ENCODE data around the gene PRKG1.

PRKG1 gene

DNA sequence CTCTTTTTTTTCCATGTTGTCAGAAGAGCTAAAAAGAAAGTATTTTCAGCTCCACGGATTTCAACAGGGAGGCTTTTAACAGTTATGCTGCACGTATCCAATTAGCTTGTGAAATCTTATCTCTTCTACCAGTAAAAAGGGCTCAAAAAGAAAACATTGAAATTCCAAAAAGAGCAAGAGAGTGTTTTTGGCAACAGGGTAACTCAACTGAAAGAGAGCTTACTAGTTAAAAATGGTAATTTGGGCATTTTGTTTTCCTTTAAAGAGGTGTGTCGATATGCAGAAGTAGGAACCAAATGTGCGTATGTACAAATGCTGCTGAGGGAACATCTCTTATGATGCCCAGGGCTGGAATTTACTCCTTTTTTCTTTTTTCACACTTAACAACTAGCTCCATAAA is 292.8 kb downstream of the PRKG1 start:
- no peak for TF ChIP-seq EZH2phosphoT487 (conservative IDR thresholded peaks at IDR 0.05; ENCODE audit: low read length)
- TF ChIP-seq, protein P1, sequence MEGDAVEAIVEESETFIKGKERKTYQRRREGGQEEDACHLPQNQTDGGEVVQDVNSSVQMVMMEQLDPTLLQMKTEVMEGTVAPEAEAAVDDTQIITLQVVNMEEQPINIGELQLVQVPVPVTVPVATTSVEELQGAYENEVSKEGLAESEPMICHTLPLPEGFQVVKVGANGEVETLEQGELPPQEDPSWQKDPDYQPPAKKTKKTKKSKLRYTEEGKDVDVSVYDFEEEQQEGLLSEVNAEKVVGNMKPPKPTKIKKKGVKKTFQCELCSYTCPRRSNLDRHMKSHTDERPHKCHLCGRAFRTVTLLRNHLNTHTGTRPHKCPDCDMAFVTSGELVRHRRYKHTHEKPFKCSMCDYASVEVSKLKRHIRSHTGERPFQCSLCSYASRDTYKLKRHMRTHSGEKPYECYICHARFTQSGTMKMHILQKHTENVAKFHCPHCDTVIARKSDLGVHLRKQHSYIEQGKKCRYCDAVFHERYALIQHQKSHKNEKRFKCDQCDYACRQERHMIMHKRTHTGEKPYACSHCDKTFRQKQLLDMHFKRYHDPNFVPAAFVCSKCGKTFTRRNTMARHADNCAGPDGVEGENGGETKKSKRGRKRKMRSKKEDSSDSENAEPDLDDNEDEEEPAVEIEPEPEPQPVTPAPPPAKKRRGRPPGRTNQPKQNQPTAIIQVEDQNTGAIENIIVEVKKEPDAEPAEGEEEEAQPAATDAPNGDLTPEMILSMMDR (IDR thresholded peaks at IDR 0.05; ENCODE audit: insufficient read depth, low read length, poor library complexity, severe bottlenecking): no peak
- Histone ChIP-seq H2AFZ (ENCODE audit: low read depth, low read length, severe bottlenecking) (no peak overlapping the region), H3K9ac (ENCODE audit: low read length) (no peak overlapping the region), H3K4me3 (ENCODE audit: insufficient read depth, low read length, poor library complexity, severe bottlenecking) (no peak overlapping the region), H3F3A (ENCODE audit: insufficient read depth) (no peaks in the 10 kb centered on the region), H3K36me3 (ENCODE audit: low read length) (no peaks in the 10 kb centered on the region), H3K9me2 (replicated peaks; ENCODE audit: insufficient read depth, low read length) (no peaks in the 10 kb centered on the region), H3K79me2 (ENCODE audit: insufficient read depth, low read length) (no peaks in the 10 kb centered on the region), H3K9me3 (ENCODE audit: insufficient read depth, low read length) (no peaks in the 10 kb centered on the region), H3K27ac (ENCODE audit: low read depth, low read length) (no peak overlapping the region), H4K20me1 (ENCODE audit: low read depth, low read length) (no peaks in the 10 kb centered on the region), H3K4me2 (ENCODE audit: low read depth, low read length, poor library complexity, severe bottlenecking) (no peak overlapping the region), H3K27me3 (ENCODE audit: low read length) (no peaks in the 10 kb centered on the region)

DNA sequence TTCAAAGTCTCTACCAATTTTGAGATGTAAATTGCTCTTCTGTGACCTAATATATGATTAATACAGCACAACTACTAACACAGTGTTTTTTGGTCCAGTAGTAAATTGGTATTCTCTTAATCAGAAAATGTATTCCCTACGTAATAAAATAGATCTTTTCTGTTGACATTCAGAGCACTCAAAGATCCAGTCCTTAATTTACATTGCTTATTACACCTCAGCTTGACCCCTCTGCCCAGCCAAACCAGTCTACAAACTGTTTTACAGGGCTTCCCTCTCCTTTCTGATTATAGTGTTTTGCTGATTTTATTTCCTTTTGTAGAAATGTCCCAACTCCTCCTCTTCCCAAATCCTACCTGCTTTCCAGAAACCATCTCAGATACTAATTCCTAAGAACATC is 293.4 kb downstream of the PRKG1 start:
- Histone ChIP-seq H3K79me2 (ENCODE audit: insufficient read depth, low read length) (no peaks in the 10 kb centered on the region), H3K27me3 (ENCODE audit: low read length) (no peaks in the 10 kb centered on the region), H3K9ac (ENCODE audit: low read length) (no peak overlapping the region), H3K27ac (ENCODE audit: low read depth, low read length) (no peak overlapping the region), H3K36me3 (ENCODE audit: low read length) (no peaks in the 10 kb centered on the region), H3K4me3 (ENCODE audit: insufficient read depth, low read length, poor library complexity, severe bottlenecking) (no peak overlapping the region), H4K20me1 (ENCODE audit: low read depth, low read length) (no peaks in the 10 kb centered on the region), H3F3A (ENCODE audit: insufficient read depth) (no peaks in the 10 kb centered on the region), H3K9me2 (replicated peaks; ENCODE audit: insufficient read depth, low read length) (no peaks in the 10 kb centered on the region), H3K9me3 (ENCODE audit: insufficient read depth, low read length) (no peaks in the 10 kb centered on the region), H2AFZ (ENCODE audit: low read depth, low read length, severe bottlenecking) (no peak overlapping the region), H3K4me2 (ENCODE audit: low read depth, low read length, poor library complexity, severe bottlenecking) (no peak overlapping the region)
- no peak for TF ChIP-seq EZH2phosphoT487 (conservative IDR thresholded peaks at IDR 0.05; ENCODE audit: low read length)

DNA sequence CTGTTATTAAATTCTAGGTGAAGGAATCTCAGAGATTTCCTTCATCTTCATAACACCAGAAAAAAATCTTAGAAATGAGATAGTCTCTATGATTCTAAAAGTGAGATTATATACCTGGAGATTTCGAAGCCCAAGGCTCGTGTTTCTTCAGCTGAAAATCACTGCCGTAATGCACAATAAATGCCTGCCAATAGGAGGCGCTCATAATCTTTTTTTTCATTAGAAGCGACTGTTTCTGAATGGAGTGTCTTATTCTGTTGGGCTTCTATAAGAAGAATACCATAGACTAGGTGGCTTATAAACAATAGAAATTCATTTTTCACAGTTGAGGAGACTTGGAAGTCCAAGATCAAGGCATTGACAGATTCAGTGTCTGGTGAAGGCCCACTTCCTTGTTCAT is 294.7 kb downstream of the PRKG1 start:
- no peaks in the 10 kb centered on the region for H3K27me3 ChIP-seq (ENCODE audit: low read length)
- H3K79me2 ChIP-seq (ENCODE audit: insufficient read depth, low read length): no peaks in the 10 kb centered on the region
- H3K9ac ChIP-seq (ENCODE audit: low read length): no peak overlapping the region
- no peak overlapping the region for H3K4me2 ChIP-seq (ENCODE audit: low read depth, low read length, poor library complexity, severe bottlenecking)
- H3K27ac ChIP-seq (ENCODE audit: low read depth, low read length): no peak overlapping the region
- no peaks in the 10 kb centered on the region for H3K9me3 ChIP-seq (ENCODE audit: insufficient read depth, low read length)
- H3F3A ChIP-seq (ENCODE audit: insufficient read depth): no peaks in the 10 kb centered on the region
- H3K9me2 ChIP-seq (replicated peaks; ENCODE audit: insufficient read depth, low read length): no peaks in the 10 kb centered on the region
- H4K20me1 ChIP-seq (ENCODE audit: low read depth, low read length): no peaks in the 10 kb centered on the region
- TF ChIP-seq, protein P1 (IDR thresholded peaks at IDR 0.05; ENCODE audit: insufficient read depth, low read length, poor library complexity, severe bottlenecking): peak; percentile 52
- no peak for TF ChIP-seq EZH2phosphoT487 (conservative IDR thresholded peaks at IDR 0.05; ENCODE audit: low read length)
- H2AFZ ChIP-seq (ENCODE audit: low read depth, low read length, severe bottlenecking): no peak overlapping the region
- no peaks in the 10 kb centered on the region for H3K36me3 ChIP-seq (ENCODE audit: low read length)
- no peak overlapping the region for H3K4me3 ChIP-seq (ENCODE audit: insufficient read depth, low read length, poor library complexity, severe bottlenecking)

DNA sequence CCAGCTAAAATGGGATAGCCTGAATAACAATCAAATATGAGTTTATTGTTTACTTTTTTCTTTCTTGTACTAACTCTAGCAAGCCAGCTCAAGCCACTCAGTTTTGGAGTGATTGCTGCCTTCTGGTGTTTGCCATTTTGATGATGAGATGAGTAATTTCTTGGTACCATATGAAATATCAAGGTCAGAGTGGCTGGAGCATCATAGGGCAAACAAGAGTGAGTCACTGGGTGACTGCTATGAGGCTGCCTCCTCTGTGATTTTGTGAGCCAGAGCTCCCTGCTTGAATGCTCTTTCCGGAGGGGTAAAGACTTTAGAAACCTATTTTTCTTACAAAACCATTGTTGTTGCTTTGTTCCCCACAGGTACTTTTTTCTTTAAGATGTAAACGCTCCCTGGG is 295.6 kb downstream of the PRKG1 start:
- no peaks in the 10 kb centered on the region for H3F3A ChIP-seq (ENCODE audit: insufficient read depth)
- H2AFZ ChIP-seq (ENCODE audit: low read depth, low read length, severe bottlenecking): no peak overlapping the region
- H3K27ac ChIP-seq (ENCODE audit: low read depth, low read length): no peak overlapping the region
- no peaks in the 10 kb centered on the region for H3K9me3 ChIP-seq (ENCODE audit: insufficient read depth, low read length)
- no peaks in the 10 kb centered on the region for H3K79me2 ChIP-seq (ENCODE audit: insufficient read depth, low read length)
- H3K9ac ChIP-seq (ENCODE audit: low read length): no peak overlapping the region
- H3K9me2 ChIP-seq (replicated peaks; ENCODE audit: insufficient read depth, low read length): no peaks in the 10 kb centered on the region
- no peaks in the 10 kb centered on the region for H3K27me3 ChIP-seq (ENCODE audit: low read length)
- no peak overlapping the region for H3K4me2 ChIP-seq (ENCODE audit: low read depth, low read length, poor library complexity, severe bottlenecking)
- no peak overlapping the region for H3K4me3 ChIP-seq (ENCODE audit: insufficient read depth, low read length, poor library complexity, severe bottlenecking)
- TF ChIP-seq EZH2phosphoT487 (conservative IDR thresholded peaks at IDR 0.05; ENCODE audit: low read length): no peak
- TF ChIP-seq, protein P1 (IDR thresholded peaks at IDR 0.05; ENCODE audit: insufficient read depth, low read length, poor library complexity, severe bottlenecking): no peak
- H3K36me3 ChIP-seq (ENCODE audit: low read length): no peaks in the 10 kb centered on the region
- H4K20me1 ChIP-seq (ENCODE audit: low read depth, low read length): no peaks in the 10 kb centered on the region
